Measurements from ENCODE around the gene OGT. TPM values are rescaled to one million over a fixed set of nuclear protein-coding genes. Genes with fewer than 3 reads are reported as not detected.

The OGT gene
- total and polyA plus RNA-seq, 10 of the 15 experiments (the other 5 are each of a cell fraction or from before 2014, with no cell fraction given): 38.2 to 671 (median 107) TPM

DNA sequence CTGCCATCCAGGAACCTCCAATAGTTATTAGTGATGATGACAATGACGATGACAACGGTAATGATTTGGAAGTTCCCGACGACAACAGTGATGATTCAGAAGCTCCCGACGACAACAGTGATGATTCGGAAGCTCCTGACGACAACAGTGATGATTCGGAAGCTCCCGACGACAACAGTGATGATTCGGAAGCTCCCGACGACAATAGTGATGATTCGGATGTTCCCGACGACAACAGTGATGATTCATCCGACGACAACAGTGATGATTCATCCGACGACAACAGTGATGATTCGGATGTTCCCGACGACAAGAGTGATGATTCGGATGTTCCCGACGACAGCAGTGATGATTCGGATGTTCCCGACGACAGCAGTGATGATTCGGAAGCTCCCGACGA lies 70.7 kb downstream of the OGT start:
- Histone ChIP-seq H3K9ac (ENCODE audit: control insufficient read depth, insufficient read depth, low read length) (no peak overlapping the region), H3K9me3 (replicated peaks; ENCODE audit: control insufficient read depth, insufficient read depth, low read length) (no peaks in the 10 kb centered on the region; the same call in 2 of the 3 replicates), H3K4me1 (ENCODE audit: control insufficient read depth, insufficient read depth, low read length) (no peaks in the 10 kb centered on the region), H3K27ac (ENCODE audit: control insufficient read depth, insufficient read depth) (no peak overlapping the region), H3K4me3 (no peak overlapping the region), H3K27me3 (replicated peaks in 1 of 2; ENCODE audit: control insufficient read depth in 2 of 2, insufficient read depth in 2 of 2, low read length in 1 of 2) (no peaks in the 10 kb centered on the region), H2AFZ (ENCODE audit: control insufficient read depth, low read depth, low read length) (no peak overlapping the region), H3K36me3 (ENCODE audit: control insufficient read depth in 2 of 2, insufficient read depth in 2 of 2, low read length in 1 of 2) (peaks cover 0 to 4% of the 10 kb centered on the region in 2 experiments; a peak in 3 of 4 replicates), H3K79me2 (ENCODE audit: control insufficient read depth, insufficient read depth, low read length) (no peaks in the 10 kb centered on the region), H4K20me1 (ENCODE audit: control insufficient read depth, insufficient read depth) (no peaks in the 10 kb centered on the region), H3K4me2 (ENCODE audit: control insufficient read depth, insufficient read depth) (no peak overlapping the region)
- no TSS peak for BruUV-seq (replicated peaks)
- TF ChIP-seq, protein P1, sequence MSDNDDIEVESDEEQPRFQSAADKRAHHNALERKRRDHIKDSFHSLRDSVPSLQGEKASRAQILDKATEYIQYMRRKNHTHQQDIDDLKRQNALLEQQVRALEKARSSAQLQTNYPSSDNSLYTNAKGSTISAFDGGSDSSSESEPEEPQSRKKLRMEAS (IDR thresholded peaks at IDR 0.05; ENCODE audit: low read depth, low read length): no peak
- TF ChIP-seq RAD21 (IDR thresholded peaks at IDR 0.05; ENCODE audit: insufficient read depth, low read depth, low read length): no peak
- in situ Hi-C loops (cut with MboI) (no loop called here), intact Hi-C loops (cut with micrococcal nuclease; ENCODE audit: unreplicated experiment) (no loop called here)
- ATAC-seq (no peak), DNase-seq (ENCODE audit: low read depth, low spot score) (no peak), FAIRE-seq (no peak)
- POLR2A ChIA-PET: no interaction called here
- RAD21 ChIA-PET (ENCODE audit: unreplicated experiment): no interaction called here
- SMC1A ChIA-PET (ENCODE audit: uncharacterized antibody, unreplicated experiment): interaction anchor here (0.6 kb wide), 1 partner anchor 214 kb away, joined by 3 read pairs; no protein-coding TSS in a partner anchor
- CTCF ChIA-PET: no interaction called here
- WGBS (ENCODE audit: insufficient coverage, insufficient replicate concordance, low lambda C conversion rate, missing lambda C conversion rate): 85% methylated on average over 33 of the region's 33 CpGs

DNA sequence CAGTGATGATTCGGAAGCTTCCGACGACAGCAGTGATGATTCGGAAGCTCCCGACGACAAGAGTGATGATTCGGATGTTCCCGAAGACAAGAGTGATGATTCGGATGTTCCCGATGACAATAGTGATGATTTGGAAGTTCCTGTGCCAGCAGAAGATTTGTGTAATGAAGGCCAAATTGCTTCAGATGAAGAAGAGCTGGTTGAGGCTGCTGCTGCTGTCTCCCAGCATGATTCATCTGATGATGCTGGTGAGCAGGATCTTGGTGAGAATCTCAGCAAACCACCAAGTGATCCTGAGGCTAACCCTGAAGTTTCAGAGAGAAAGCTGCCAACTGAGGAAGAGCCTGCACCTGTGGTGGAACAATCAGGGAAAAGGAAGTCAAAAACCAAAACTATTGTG lies 71.2 kb downstream of the OGT start:
- H3K79me2 ChIP-seq (ENCODE audit: control insufficient read depth, insufficient read depth, low read length): no peaks in the 10 kb centered on the region
- FAIRE-seq (no peak), ATAC-seq (no peak), DNase-seq (ENCODE audit: low read depth, low spot score) (no peak)
- ChIA-PET RAD21 (ENCODE audit: unreplicated experiment) (no interaction called here), CTCF (no interaction called here), POLR2A (no interaction called here), SMC1A (ENCODE audit: uncharacterized antibody, unreplicated experiment) (interaction anchor here (0.6 kb wide), 1 partner anchor 214 kb away, joined by 3 read pairs; no protein-coding TSS in a partner anchor)
- BruUV-seq (replicated peaks): no TSS peak
- H3K9me3 ChIP-seq (replicated peaks; ENCODE audit: control insufficient read depth, insufficient read depth, low read length): no peaks in the 10 kb centered on the region; the same call in 2 of the 3 replicates
- H4K20me1 ChIP-seq (ENCODE audit: control insufficient read depth, insufficient read depth): no peaks in the 10 kb centered on the region
- TF ChIP-seq EGR1 (IDR thresholded peaks at IDR 0.05; ENCODE audit: borderline replicate concordance in 1 of 2, low read depth in 2 of 2, low read length in 2 of 2): no peak
- H3K4me1 ChIP-seq (ENCODE audit: control insufficient read depth, insufficient read depth, low read length): no peaks in the 10 kb centered on the region
- no peak overlapping the region for H3K9ac ChIP-seq (ENCODE audit: control insufficient read depth, insufficient read depth, low read length)
- 89% methylated on average over 10 of the region's 10 CpGs for WGBS (ENCODE audit: insufficient coverage, insufficient replicate concordance, low lambda C conversion rate, missing lambda C conversion rate)
- no peak overlapping the region for H3K4me3 ChIP-seq
- intact Hi-C loops (cut with micrococcal nuclease; ENCODE audit: unreplicated experiment): no loop called here
- H3K4me2 ChIP-seq (ENCODE audit: control insufficient read depth, insufficient read depth): no peak overlapping the region
- in situ Hi-C loops (cut with MboI): no loop called here
- H3K36me3 ChIP-seq (ENCODE audit: control insufficient read depth in 2 of 2, insufficient read depth in 2 of 2, low read length in 1 of 2): peaks cover 0 to 4% of the 10 kb centered on the region in 2 experiments; a peak in 3 of 4 replicates
- no peak overlapping the region for H3K27ac ChIP-seq (ENCODE audit: control insufficient read depth, insufficient read depth)
- H3K27me3 ChIP-seq (replicated peaks in 1 of 2; ENCODE audit: control insufficient read depth in 2 of 2, insufficient read depth in 2 of 2, low read length in 1 of 2): no peaks in the 10 kb centered on the region
- no peak overlapping the region for H2AFZ ChIP-seq (ENCODE audit: control insufficient read depth, low read depth, low read length)

All from GM12878 (cell line).